ENCODE data around the gene E2F3. TPM values are rescaled to one million over a fixed set of nuclear protein-coding genes. Genes with fewer than 3 reads are reported as not detected.

The E2F3 gene
- total RNA-seq, 1 donor from 2014 or later: 6.2 TPM

DNA sequence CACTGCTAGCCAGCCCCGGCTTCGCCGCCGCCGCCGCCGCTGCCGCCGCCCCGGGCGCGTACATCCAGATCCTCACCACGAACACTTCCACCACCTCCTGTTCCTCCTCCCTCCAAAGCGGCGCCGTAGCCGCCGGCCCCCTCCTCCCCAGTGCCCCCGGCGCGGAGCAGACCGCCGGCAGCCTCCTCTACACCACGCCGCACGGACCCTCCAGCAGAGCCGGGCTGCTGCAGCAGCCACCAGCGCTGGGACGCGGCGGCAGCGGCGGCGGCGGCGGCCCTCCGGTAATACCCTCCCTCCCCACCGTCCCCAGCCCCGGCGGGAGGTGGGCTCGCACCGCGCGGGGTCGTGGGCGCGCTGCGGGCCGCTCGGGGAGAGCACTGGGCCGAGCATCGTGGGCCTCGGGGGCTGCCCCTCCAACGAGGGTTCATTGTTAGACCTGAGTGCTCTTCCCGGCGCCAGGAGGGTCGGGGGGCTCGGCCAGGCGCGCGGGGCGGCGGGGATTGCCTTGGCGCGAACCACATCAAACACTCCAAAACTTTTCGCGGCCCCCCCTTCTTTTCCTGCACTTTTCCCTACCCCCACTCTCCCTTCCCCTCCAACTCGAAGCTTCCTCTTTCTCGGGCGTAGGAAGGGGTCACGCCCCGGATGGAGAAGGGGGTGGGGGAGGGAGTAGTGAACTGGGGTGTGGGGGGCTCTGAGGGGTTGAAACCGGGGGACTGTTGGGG, 827 bp downstream of the E2F3 start:
- DNase-seq (ENCODE audit: low read depth): peak; percentile 56

- peak; percentile 90 for DNase-seq (ENCODE audit: low read depth)
These were observed 1.5 kb downstream of the E2F3 start for GRCh38 chr6:20403070-20403765.

- DNase-seq (ENCODE audit: low read depth): peak; percentile 47
These were observed 2.3 kb downstream of the E2F3 start for GRCh38 chr6:20403766-20404640.

DNA sequence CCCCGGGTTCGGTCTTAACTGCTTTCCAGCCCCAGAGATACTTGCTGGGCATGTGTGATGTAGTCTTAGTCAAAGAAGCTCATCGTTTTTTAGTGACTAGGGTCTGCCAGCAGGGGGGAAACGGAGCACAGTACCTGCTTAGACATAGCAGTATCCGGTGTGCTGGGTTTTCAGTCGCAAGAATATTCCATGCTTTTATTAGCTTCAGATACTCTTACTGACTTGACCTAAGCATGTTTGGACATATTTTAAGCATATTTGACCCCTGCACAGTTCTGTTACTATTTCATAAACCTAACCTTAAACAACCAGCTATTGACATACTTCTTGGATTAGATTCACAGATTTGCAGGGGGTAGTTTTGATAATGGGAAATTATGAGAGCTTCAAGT, 3.0 kb downstream of the E2F3 start:
- DNase-seq (ENCODE audit: low read depth): peak; percentile 68

DNA sequence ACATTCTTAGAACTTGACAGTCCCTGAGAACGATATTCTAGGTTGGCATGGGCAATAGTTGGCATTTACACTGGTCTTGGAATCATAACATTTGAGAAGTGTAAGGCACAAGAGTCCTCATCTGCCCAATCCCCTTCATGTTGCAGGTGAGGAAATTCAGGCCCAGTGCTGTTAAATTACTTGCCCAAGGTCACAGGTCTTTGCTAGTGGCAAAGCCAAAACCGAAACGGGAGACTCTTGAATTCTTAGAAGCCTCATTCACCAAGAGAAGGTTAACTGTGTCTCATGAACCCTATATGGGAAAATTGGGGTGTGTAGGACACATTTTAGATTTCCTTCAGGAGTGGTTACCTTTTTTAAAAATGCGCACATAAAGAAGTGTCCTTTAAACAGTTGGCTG, 7.2 kb downstream of the E2F3 start:
- no peak for DNase-seq (ENCODE audit: low read depth)

DNA sequence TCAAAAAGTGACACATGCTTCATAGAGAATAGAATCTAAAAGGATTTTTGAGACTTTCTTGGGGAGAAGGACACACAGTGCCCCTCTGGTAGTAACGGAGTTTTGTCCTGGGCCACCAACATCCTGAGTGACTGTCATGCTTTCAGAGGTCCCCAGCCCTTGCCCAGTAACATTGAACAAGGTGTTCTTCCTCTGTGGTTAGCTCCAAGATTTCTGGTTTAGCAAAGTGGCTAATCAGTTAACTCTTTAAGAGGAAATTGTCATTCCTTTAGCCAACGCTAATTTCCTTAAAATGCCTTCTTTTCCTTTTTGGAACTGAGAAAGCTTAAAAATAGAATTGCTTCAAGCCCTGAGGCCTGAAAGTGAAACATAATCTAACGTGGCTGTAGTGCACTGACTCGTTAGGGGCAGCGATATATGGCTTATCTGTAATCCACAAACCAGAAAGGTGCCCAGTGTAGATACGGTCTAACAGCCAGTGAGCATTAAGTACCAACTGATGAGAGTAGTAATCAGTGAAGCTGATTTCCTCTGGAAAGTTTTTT, 7.8 kb downstream of the E2F3 start:
- DNase-seq (ENCODE audit: low read depth): no peak

DNA sequence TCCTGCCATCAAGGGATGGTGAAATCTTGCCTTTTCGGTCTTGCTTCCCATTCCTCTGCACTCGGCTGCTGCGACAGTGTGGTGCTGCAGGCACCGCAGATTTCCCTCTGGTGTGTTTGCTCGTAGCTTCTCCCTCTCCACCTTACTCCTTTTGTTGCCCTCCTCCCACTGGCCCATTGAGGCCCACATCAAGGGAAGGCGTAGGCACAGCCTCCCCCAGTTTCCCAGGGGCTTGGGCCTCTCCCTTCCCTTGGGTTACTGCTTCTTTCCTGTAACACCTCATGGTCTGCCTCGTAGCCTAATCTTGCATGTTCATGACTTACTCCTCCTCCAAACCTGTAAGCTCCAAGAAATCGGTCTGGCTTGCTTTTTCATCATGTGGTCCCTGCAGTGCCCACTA, 9.9 kb downstream of the E2F3 start:
- no peak for DNase-seq (ENCODE audit: low read depth)

DNA sequence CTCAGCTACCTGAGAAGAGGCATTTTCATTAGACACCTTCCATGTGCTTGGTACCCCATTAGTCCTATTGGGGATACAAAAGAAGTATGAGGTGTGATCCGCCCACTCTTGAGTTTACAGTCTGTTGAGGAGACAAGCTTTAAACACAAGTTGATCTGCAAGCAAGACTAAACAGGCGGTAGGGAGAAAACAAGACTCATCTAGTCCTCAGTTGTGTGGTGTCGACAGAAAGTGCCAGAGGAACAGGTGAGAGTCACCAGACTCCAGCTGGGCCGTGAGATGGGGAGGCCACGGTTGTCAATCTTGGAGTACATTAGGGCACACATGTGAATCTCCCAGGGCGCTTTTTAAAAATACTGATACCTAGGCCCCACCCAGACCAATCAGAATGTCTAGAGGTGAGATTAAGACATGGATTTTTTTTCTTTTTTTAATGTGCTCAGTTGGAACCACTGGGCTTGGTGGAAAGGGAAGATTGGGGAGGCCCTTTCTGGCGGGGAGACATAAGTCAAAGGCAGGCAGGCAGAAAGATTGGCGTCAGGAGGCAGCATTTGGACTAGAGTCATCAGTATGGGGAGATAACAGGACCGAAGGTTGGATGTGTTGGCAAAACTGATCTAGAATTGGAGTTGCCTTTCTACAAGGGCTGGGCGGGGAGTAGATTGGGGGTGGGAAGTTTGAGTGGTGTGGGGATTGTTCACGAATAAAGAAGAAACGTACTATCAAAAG, 10.4 kb downstream of the E2F3 start:
- DNase-seq (ENCODE audit: low read depth): peak; percentile 35

GRCh38 chr6:20412682-20413073, 11.0 kb downstream of the E2F3 start:
- DNase-seq (ENCODE audit: low read depth): no peak

DNA sequence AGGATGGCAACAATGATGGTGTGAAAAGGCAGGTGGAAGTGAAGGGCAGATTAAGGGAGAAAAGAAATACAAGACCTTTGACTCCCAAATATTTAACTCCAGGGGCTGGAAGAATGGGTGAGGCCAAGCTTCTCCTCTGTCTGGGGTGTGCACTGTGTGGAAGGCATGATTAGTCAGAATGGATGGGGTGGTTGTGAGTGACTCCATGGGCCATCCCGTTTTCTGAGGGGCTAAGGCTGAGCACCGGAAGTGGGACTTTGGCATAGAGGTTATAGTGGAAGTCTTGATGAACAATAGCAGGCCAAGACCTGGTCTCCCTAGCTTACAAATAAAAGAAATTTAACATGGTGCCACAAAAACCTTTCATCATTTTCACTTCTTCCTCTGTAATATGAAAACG, 12.1 kb downstream of the E2F3 start:
- no peak for DNase-seq (ENCODE audit: low read depth)

DNA sequence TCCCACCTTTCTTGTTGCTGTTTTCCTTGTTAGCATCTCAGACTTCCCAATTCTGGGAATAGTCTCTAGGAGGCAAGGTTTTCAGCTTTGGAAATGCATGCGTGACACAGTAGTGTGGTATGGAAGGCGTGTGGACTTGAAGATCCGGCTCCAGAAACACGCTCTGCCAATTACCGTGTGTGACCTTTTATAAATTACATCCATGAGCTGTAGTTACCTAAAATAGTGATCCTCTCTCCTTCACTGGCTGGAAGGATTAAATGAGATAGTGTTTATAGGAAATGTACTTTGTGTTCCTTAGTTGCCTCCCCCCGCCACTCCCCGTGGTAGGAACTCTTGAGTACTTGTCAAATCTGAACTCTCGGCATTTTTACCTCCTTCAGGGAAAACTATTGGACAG, 13.0 kb downstream of the E2F3 start:
- no peak for DNase-seq (ENCODE audit: low read depth)

- DNase-seq (ENCODE audit: low read depth): no peak
These were observed 13.6 kb downstream of the E2F3 start for GRCh38 chr6:20415304-20415703.

- DNase-seq (ENCODE audit: low read depth): no peak
These were observed 14.2 kb downstream of the E2F3 start for GRCh38 chr6:20415712-20416454.

GRCh38 chr6:20416567-20417345, 15.1 kb downstream of the E2F3 start:
- no peak for DNase-seq (ENCODE audit: low read depth)

DNA sequence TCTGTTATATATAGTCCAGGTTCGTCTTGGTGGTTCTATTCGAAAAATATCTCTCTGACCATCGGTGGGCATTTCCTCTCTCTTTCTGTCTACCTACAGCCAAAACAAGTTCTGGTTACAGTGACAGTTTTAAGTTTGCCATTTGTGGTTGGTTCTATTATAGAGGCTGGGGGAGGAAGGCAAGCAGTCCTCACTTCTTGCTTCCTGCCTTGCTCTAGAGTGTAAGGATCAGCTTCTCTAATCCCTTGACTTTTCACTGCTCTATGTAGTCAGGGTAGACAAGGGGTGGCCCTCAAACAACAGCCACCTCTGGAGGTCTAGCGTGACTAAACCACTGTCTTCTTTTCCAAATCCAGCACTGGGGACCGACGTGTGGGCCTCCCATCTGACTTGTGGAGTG, 16.1 kb downstream of the E2F3 start:
- DNase-seq (ENCODE audit: low read depth): no peak

- DNase-seq (ENCODE audit: low read depth): peak; percentile 73
These were observed 24.8 kb downstream of the E2F3 start for GRCh38 chr6:20426177-20427082.

DNA sequence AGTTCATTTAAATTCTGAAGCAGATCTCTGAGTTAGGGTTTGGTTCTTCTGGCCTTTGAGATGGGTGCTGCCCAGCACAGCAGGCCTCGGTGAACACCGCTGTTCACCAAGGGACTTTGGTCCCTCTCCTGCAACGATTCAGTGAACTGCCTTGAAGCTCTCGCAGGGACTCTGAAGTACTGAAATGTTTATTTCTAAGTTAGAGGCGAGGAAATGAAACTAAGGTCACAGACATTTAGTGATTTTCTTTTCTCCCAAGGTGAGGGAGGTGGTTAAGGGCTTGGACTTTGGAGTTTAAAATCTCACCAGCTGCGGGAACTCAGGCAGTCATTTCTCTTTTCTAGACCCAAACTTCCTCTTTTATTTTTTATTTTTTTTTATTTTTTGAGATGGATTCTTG, 26.2 kb downstream of the E2F3 start:
- no peak for DNase-seq (ENCODE audit: low read depth)

- no peak for DNase-seq (ENCODE audit: low read depth)
These were observed 31.0 kb downstream of the E2F3 start for GRCh38 chr6:20432692-20433091.
